Glutamatergic neuron (in vitro differentiated cells): Measurements from ENCODE around the gene KRCC1. TPM values are rescaled to one million over a fixed set of nuclear protein-coding genes. Genes with fewer than 3 reads are reported as not detected.
"Not testable (repeated sequence)": the region's sequence is repeated elsewhere in the genome, so short reads cannot be mapped to it uniquely, and the experiment has no call there.

Experiments
- DNase-seq: peaks from one replicate; pipeline ENCODE4 v3.0.0; 2022
- H3K27ac Mint-ChIP-seq: one replicate; pipeline ENCODE4 v1.8.0; 2020; ENCODE audit warnings: mild to moderate bottlenecking, mixed read lengths, inconsistent platforms; ENCODE audit not compliant: unreplicated experiment
- H3K27me3 Mint-ChIP-seq: one replicate; pipeline ENCODE4 v1.8.0; 2020; ENCODE audit warnings: mild to moderate bottlenecking, moderate library complexity, mixed read lengths, inconsistent platforms; ENCODE audit not compliant: unreplicated experiment
- H3K36me3 Mint-ChIP-seq: one replicate; pipeline ENCODE4 v1.8.0; 2020; ENCODE audit warnings: mild to moderate bottlenecking, mixed read lengths, inconsistent platforms; ENCODE audit not compliant: unreplicated experiment
- H3K4me1 Mint-ChIP-seq: one replicate; pipeline ENCODE4 v1.8.0; 2020; ENCODE audit warnings: mild to moderate bottlenecking, low read depth, mixed read lengths, inconsistent platforms; ENCODE audit not compliant: unreplicated experiment
- H3K4me3 Mint-ChIP-seq: one replicate; pipeline ENCODE4 v1.8.0; 2020; ENCODE audit warnings: mild to moderate bottlenecking, mixed read lengths, inconsistent platforms; ENCODE audit not compliant: unreplicated experiment
- H3K9me3 Mint-ChIP-seq: one replicate; pipeline ENCODE4 v1.8.0; 2020; ENCODE audit warnings: mild to moderate bottlenecking, moderate library complexity, mixed read lengths, inconsistent platforms; ENCODE audit not compliant: unreplicated experiment
- microRNA-seq: library from miRNA; unstranded; fragments of <30 nt; microRNA quantifications from one replicate; pipeline ENCODE4, GENCODE V29; 2020; ENCODE audit not compliant: unreplicated experiment
- total RNA-seq: library from RNA; stranded (reverse); fragmentation: NEBNext Ultra II Directional; extraction: Animal tissue kit (Norgen Biotek cat#: 25700); gene quantifications from one replicate; pipeline ENCODE4 v1.2.1, GENCODE V29; 2021; ENCODE audit not compliant: unreplicated experiment
- TF ChIP-seq, protein P1 (sequence below): fragments of 200-600 bp; sonication (generic); IDR thresholded peaks from one replicate; pipeline ENCODE4 v1.5.0; 2021; ENCODE audit not compliant: partially characterized antibody, unreplicated experiment

Gene KRCC1
- total RNA-seq, 1 donor from 2014 or later = 8.0 TPM

DNA sequence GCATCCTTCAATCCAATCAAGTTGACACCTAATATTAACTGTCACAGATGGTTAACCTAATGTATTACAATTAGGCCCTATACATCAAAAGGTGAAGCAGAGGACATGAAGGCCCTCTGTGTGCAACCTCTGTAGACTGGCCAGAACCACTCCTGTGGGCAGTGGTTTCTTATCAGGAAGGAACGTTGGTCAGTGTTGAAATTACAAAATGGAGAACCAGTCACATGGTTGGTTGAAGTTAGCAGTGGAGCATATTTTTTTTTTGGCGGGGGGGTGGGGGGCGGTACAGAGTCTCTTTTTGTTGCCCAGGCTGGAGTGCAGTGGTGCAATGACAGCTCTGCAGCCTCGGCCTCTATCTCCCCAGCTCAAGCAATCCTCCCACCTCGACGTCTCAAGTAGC is 59.0 kb downstream of the KRCC1 start:
- no peak for DNase-seq
- Mint-ChIP-seq H3K4me1 (no peaks in the 10 kb centered on the region), H3K36me3 (no peaks in the 10 kb centered on the region), H3K4me3 (no peak overlapping the region), H3K27me3 (peaks cover 2% of the 10 kb centered on the region), H3K27ac (no peak overlapping the region), H3K9me3 (no peaks in the 10 kb centered on the region)
- TF ChIP-seq, protein P1, sequence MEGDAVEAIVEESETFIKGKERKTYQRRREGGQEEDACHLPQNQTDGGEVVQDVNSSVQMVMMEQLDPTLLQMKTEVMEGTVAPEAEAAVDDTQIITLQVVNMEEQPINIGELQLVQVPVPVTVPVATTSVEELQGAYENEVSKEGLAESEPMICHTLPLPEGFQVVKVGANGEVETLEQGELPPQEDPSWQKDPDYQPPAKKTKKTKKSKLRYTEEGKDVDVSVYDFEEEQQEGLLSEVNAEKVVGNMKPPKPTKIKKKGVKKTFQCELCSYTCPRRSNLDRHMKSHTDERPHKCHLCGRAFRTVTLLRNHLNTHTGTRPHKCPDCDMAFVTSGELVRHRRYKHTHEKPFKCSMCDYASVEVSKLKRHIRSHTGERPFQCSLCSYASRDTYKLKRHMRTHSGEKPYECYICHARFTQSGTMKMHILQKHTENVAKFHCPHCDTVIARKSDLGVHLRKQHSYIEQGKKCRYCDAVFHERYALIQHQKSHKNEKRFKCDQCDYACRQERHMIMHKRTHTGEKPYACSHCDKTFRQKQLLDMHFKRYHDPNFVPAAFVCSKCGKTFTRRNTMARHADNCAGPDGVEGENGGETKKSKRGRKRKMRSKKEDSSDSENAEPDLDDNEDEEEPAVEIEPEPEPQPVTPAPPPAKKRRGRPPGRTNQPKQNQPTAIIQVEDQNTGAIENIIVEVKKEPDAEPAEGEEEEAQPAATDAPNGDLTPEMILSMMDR = no peak

DNA sequence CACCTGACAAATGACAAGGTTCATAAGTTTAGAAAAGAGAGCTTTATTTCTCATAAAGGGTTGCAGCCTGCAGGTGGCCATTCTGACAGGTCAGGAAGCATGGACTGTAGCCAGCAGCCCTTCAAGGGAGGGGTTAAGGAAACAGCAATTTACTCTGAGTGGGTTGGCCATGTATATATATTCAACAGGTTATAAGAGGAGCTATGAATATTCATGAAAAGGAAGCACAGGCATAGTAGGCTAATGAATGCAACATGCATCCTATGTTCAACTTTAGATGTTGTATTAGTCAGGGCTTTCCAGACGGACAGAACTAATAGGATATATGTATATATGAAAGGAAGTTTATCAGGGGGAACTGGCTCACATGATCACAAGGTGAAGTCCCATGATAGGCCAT is 59.8 kb downstream of the KRCC1 start:
- TF ChIP-seq, protein P1 = no peak
- no peaks in the 10 kb centered on the region for H3K9me3 Mint-ChIP-seq
- H3K4me1 Mint-ChIP-seq = no peaks in the 10 kb centered on the region

DNA sequence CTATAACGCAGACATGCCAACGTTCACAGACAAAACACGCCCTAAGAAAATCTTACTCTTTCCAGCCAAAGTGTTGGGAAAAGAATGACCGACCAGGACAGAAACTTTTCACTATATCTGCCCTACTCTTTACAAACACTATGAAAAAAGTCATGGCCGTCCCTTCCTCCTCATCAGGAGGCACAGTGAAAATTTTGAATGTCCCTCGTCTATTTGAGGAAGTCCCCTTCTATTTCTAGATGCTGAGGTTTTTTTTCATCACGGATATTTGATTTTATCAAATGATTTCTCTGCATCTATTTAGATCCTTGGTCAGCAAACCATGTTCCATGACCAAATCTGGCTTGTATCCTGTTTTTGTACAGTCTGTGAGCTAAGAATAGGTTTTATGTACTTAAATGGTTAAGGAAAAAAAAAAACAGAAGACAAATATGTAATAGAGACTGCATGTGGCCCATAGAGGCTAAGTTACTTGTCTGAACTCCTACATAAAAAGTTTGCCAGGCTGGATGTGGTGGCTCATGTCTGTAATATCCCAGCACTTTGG is 61.2 kb downstream of the KRCC1 start:
- not testable (repeated sequence) for H3K36me3 Mint-ChIP-seq, H3K27me3 Mint-ChIP-seq, H3K9me3 Mint-ChIP-seq, H3K4me1 Mint-ChIP-seq, H3K27ac Mint-ChIP-seq, DNase-seq, H3K4me3 Mint-ChIP-seq

More for the DNA sequence above, 59.8 kb downstream of the KRCC1 start:
- Mint-ChIP-seq H3K36me3 (no peaks in the 10 kb centered on the region), H3K27me3 (peaks cover 2% of the 10 kb centered on the region), H3K4me3 (no peak overlapping the region), H3K27ac (no peak overlapping the region)
- DNase-seq = no peak

- not testable (repeated sequence) for H3K4me3 Mint-ChIP-seq, H3K4me1 Mint-ChIP-seq, H3K9me3 Mint-ChIP-seq
These were observed 63.0 kb downstream of the KRCC1 start for GRCh38 chr2:87992569-87992968.

GRCh38 chr2:87987473-87987872 is 68.1 kb downstream of the KRCC1 start:
- not testable (repeated sequence) for DNase-seq, H3K4me3 Mint-ChIP-seq, H3K4me1 Mint-ChIP-seq, H3K36me3 Mint-ChIP-seq, H3K27me3 Mint-ChIP-seq, H3K9me3 Mint-ChIP-seq, H3K27ac Mint-ChIP-seq

More at GRCh38 chr2:87992569-87992968, 63.0 kb downstream of the KRCC1 start:
- H3K27me3 Mint-ChIP-seq, H3K27ac Mint-ChIP-seq, H3K36me3 Mint-ChIP-seq, DNase-seq: not testable (repeated sequence)

- DNase-seq, H3K4me1 Mint-ChIP-seq: not testable (repeated sequence)
These were observed 69.7 kb downstream of the KRCC1 start for GRCh38 chr2:87985902-87986301.

DNA sequence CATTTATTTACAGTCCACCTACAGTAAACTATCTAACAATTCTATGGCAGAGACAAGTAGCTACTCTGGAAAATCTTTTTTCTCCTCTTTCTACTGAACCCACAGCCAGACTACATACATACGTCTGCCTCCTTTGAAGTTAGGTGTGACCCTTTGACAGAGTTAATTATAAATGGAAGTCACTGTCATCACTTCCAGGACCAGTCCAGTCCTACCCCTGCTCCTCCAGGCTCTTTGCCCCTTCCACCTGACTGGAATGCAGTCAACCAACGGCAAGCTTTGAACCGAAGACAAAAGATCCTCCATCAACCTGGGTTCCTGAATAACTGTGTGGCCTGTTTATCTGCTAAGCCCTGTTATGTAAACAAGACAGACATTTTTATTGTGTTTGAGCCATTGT is 74.4 kb downstream of the KRCC1 start:
- H3K9me3 Mint-ChIP-seq, H3K27ac Mint-ChIP-seq, H3K36me3 Mint-ChIP-seq, H3K27me3 Mint-ChIP-seq, H3K4me3 Mint-ChIP-seq, DNase-seq, H3K4me1 Mint-ChIP-seq: not testable (repeated sequence)

More at GRCh38 chr2:87985902-87986301, 69.7 kb downstream of the KRCC1 start:
- H3K27ac Mint-ChIP-seq, H3K36me3 Mint-ChIP-seq, H3K9me3 Mint-ChIP-seq, H3K4me3 Mint-ChIP-seq, H3K27me3 Mint-ChIP-seq: not testable (repeated sequence)

Small RNA genes within 50 kb of the gene (microRNA-seq; reads per million reads assigned to microRNA genes)
- not detected for gene MIR4780

Other genes with a start within 250 kb of the KRCC1 start
- gene RGPD2, start 230.0 kb downstream of the KRCC1 start, total RNA-seq = not detected
- gene RNU2-63P, start 39.2 kb downstream of the KRCC1 start, total RNA-seq = 8.2 TPM
- 0.25 TPM for gene SMYD1, start 12.0 kb upstream of the KRCC1 start, total RNA-seq
- not detected for gene FABP1, start 72.3 kb upstream of the KRCC1 start, total RNA-seq
- gene THNSL2, start 114.6 kb upstream of the KRCC1 start, total RNA-seq = 37.3 TPM